ENCODE results near the gene ZNF268.
A peak's percentile ranks its signal among the peaks of the same experiment; 100 is the strongest.

Gene ZNF268

GRCh38 chr12:133181238-133181959 is at the start of gene ZNF268:
ZNF268 (plus strand) TSS chr12:133181495; CDS start chr12:133181998, 503 bp downstream.
- DNase-seq (ENCODE audit: low read depth) = peak; percentile 89

- no peak for DNase-seq (ENCODE audit: low read depth)
Observed at GRCh38 chr12:133135747-133136146, 45.5 kb upstream of the ZNF268 start.

- DNase-seq (ENCODE audit: low read depth) = no peak
Observed at GRCh38 chr12:133145981-133146380, 35.3 kb upstream of the ZNF268 start.

GRCh38 chr12:133156125-133156690 is 25.1 kb upstream of the ZNF268 start:
- peak; percentile 14 for DNase-seq (ENCODE audit: low read depth)

GRCh38 chr12:133165776-133166175 is 15.5 kb upstream of the ZNF268 start:
- DNase-seq (ENCODE audit: low read depth) = no peak

GRCh38 chr12:133172491-133172890 is 8.8 kb upstream of the ZNF268 start:
- DNase-seq (ENCODE audit: low read depth) = no peak

- no peak for DNase-seq (ENCODE audit: low read depth)
Observed at GRCh38 chr12:133174901-133175300, 6.4 kb upstream of the ZNF268 start.

GRCh38 chr12:133180669-133181068 is 626 bp upstream of the ZNF268 start:
- no peak for DNase-seq (ENCODE audit: low read depth)

GRCh38 chr12:133190176-133190575 is 8.9 kb downstream of the ZNF268 start:
- DNase-seq (ENCODE audit: low read depth) = no peak

GRCh38 chr12:133192847-133193246 is 11.6 kb downstream of the ZNF268 start:
- no peak for DNase-seq (ENCODE audit: low read depth)

GRCh38 chr12:133201888-133202287 is 20.6 kb downstream of the ZNF268 start:
- DNase-seq (ENCODE audit: low read depth) = no peak

- peak; percentile 41 for DNase-seq (ENCODE audit: low read depth)
Observed at GRCh38 chr12:133202493-133203343, 21.4 kb downstream of the ZNF268 start.

GRCh38 chr12:133203344-133204263 is 22.3 kb downstream of the ZNF268 start:
- peak; percentile 58 for DNase-seq (ENCODE audit: low read depth)

- peak; percentile 11 for DNase-seq (ENCODE audit: low read depth)
Observed at GRCh38 chr12:133204264-133204603, 22.9 kb downstream of the ZNF268 start.

GRCh38 chr12:133206390-133206789 is 25.1 kb downstream of the ZNF268 start:
- DNase-seq (ENCODE audit: low read depth) = no peak

- DNase-seq (ENCODE audit: low read depth) = no peak
Observed at GRCh38 chr12:133215724-133216123, 34.4 kb downstream of the ZNF268 start.

GRCh38 chr12:133217219-133217618 is 35.9 kb downstream of the ZNF268 start:
- no peak for DNase-seq (ENCODE audit: low read depth)

- DNase-seq (ENCODE audit: low read depth) = no peak
Observed at GRCh38 chr12:133220521-133220920, 39.2 kb downstream of the ZNF268 start.

- DNase-seq (ENCODE audit: low read depth) = no peak
Observed at GRCh38 chr12:133221241-133221640, 39.9 kb downstream of the ZNF268 start.

GRCh38 chr12:133222211-133222610 is 40.9 kb downstream of the ZNF268 start:
- DNase-seq (ENCODE audit: low read depth) = no peak

- DNase-seq (ENCODE audit: low read depth) = no peak
Observed at GRCh38 chr12:133225527-133225926, 44.2 kb downstream of the ZNF268 start.

GRCh38 chr12:133226690-133227089 is 45.4 kb downstream of the ZNF268 start:
- DNase-seq (ENCODE audit: low read depth) = no peak

Measured in amniotic epithelial cell (primary cell).